HG03521 (cell line): ENCODE measurements around the gene ATP5F1D.
"Not testable (repeated sequence)": the region's sequence is repeated elsewhere in the genome, so short reads cannot be mapped to it uniquely, and the experiment has no call there.

Source experiments
- ATAC-seq: cut with Tn5 transposase; IDR thresholded peaks from one replicate; pipeline ENCODE4 v1.9.1; 2021; ENCODE audit warnings: mild to moderate bottlenecking, moderate library complexity; ENCODE audit not compliant: unreplicated experiment

ATP5F1D gene

DNA sequence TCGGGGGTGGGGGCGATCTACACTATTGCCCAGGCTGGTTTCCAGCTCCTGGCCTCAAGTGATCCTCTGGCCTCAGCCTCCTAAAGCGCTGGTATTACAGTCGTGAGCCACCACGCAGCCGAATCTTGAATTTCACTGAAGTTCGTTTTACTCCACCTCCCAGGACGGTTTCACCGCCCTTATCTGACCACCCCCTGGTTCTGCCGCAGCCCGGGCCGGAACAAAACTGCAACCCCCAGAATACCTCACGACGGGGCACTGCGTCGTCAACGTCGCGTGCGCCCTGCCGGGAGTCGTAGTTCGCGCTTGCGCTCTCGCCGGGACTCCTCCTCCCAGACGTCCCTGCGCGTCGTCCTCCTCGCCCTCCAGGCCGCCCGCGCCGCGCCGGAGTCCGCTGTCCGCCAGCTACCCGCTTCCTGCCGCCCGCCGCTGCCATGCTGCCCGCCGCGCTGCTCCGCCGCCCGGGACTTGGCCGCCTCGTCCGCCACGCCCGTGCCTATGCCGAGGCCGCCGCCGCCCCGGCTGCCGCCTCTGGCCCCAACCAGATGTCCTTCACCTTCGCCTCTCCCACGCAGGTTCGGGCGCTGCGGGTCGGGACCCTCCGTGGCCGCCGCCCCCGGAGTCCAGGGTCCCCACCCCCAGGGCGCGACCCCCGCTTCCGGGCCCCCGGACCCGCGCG is at the start of gene ATP5F1D:
Gene ATP5F1D (plus strand): TSS at position 335 of the 679 bp plus-strand sequence. CDS start 100 bp downstream, at position 435.
- peak; percentile 57 for ATAC-seq

DNA sequence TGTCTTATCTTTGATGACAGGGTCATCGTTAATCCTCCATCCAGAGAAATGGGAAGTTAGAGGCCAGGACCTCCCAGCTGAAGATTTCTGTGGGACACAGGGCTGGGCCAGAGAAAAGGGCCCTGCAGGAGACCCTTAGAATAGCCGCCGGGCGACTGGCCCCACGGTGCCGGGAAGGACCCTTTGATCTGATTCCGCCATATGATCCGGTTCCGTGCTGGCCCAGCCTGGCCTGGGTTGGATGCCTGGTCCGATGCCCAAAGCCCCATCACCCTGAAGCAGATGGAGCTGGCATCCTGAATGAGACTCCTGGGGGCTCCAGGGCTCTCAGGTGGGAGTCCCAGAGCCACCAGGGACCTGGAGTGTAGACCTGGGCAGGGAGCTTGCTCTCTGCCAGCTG is 42.0 kb upstream of the ATP5F1D start:
- ATAC-seq: no peak

DNA sequence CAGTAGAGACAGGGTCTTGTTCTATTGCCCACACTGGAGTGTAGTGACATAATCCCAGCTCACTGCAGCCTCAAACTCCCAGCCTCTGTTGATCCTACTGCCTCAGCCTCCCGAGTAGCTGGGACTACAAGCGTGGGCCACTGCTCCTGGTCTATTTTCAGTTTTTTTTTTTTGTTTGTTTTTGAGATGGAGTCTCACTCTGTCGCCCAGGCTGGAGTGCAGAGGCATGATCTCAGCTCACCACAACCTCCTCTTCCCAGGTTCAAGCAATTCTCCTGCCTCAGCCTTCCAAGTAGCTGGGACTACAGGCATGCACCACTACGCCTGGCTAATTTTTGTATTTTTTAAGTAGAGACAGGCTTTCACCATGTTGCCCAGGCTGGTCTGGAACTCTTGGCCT is 40.9 kb upstream of the ATP5F1D start:
- not testable (repeated sequence) for ATAC-seq

DNA sequence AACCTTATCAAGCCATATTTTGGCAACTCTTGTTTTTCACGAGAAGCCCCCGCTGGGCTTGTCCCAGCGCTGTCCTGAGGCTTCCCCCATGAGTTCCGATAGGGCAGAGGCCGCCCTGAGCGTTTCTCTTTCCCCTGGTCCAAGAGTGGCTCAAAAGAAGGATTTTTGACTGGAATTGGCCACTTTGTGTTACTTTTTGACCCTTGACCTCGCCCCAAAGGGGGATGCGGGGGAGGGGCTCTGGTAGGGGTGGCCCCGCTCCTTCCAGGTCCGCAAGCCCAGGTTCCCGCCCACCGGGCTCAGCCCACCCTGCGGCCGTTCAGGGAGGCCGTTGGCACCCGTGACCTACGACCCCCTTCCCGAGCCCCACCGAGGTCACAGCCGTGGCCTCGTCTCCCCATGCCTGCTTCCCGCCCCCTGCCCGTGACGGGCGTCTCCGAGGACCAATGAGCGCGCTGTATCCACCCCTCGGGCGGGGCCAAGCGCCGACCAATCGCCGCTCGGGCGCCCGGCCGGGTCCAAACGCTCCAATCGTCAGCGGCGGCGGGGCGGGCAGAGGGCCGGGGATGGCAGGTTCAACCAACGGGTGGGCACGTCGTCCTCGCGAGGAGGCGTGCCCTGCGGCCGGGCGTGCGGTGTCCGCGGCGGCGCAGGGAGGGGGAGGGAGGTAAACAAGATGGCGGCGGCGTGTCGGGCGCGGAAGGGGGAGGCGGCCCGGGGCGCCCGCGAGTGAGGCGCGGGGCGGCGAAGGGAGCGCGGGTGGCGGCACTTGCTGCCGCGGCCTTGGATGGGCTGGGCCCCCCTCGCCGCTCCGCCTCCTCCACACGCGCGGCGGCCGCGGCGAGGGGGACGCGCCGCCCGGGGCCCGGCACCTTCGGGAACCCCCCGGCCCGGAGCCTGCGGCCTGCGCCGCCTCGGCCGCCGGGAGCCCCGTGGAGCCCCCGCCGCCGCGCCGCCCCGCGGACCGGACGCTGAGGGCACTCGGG is 36.1 kb upstream of the ATP5F1D start, which contains the start of gene STK11:
Gene STK11 (plus strand): TSS at position 665 of the 986 bp plus-strand sequence. CDS start 1,136 bp downstream, outside the sequence.
- peak; percentile 91 for ATAC-seq

DNA sequence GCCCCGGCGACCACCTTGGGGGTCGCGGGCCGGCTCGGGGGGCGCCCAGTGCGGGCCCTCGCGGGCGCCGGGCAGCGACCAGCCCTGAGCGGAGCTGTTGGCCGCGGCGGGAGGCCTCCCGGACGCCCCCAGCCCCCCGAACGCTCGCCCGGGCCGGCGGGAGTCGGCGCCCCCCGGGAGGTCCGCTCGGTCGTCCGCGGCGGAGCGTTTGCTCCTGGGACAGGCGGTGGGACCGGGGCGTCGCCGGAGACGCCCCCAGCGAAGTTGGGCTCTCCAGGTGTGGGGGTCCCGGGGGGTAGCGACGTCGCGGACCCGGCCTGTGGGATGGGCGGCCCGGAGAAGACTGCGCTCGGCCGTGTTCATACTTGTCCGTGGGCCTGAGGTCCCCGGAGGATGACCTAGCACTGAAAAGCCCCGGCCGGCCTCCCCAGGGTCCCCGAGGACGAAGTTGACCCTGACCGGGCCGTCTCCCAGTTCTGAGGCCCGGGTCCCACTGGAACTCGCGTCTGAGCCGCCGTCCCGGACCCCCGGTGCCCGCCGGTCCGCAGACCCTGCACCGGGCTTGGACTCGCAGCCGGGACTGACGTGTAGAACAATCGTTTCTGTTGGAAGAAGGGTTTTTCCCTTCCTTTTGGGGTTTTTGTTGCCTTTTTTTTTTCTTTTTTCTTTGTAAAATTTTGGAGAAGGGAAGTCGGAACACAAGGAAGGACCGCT is 35.2 kb upstream of the ATP5F1D start:
- ATAC-seq: no peak

DNA sequence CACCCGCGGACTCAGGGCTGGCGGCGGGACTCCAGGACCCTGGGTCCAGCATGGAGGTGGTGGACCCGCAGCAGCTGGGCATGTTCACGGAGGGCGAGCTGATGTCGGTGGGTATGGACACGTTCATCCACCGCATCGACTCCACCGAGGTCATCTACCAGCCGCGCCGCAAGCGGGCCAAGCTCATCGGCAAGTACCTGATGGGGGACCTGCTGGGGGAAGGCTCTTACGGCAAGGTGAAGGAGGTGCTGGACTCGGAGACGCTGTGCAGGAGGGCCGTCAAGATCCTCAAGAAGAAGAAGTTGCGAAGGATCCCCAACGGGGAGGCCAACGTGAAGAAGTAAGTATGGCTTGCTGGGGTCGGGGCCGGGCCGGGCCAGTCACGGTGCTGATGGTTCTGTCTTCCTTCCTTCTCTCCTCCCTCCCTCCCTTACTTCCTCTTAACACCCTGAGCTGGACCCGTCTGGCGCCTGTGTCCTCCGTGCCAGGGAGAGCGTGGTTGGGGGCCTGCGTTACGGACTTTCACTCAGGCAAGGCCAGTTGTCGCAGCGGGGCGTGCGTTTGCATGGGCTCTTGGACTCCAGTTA is 34.6 kb upstream of the ATP5F1D start:
- no peak for ATAC-seq

DNA sequence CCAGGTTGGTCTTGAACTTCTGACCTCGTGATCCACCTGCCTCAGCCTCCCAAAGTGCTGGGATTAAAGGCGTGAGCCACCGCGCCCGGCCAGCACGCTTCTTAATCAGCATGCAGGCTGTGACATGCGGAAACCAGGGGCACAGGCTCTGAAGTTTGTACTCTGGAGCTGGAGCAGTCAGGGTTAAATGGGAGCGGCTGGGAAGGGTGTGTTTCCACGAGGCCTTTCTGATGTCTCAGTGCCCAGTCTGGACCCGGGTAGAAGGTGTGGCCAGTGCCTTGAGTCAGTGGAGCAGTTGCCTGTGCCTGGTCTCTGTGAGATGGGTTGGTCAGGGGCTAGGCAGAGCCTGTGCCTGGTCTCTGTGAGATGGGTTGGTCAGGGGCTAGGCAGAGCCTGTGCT is 32.7 kb upstream of the ATP5F1D start:
- not testable (repeated sequence) for ATAC-seq

DNA sequence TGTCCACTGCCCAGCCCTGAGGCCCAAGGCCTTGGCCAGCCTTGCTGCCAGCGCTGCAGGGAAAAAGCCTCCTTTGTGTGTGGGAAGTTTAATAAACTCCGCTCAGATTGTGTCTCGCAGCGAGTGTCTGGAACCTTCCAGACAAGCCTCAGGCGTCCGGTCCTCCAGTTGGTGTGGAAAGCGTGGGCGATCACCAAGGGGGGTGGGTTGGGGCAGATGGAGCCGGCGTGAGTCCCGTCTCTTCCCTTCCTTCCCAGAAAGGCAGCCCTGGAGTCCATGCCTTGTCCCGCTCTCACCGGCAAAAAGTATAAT is 31.4 kb upstream of the ATP5F1D start:
- ATAC-seq: no peak

DNA sequence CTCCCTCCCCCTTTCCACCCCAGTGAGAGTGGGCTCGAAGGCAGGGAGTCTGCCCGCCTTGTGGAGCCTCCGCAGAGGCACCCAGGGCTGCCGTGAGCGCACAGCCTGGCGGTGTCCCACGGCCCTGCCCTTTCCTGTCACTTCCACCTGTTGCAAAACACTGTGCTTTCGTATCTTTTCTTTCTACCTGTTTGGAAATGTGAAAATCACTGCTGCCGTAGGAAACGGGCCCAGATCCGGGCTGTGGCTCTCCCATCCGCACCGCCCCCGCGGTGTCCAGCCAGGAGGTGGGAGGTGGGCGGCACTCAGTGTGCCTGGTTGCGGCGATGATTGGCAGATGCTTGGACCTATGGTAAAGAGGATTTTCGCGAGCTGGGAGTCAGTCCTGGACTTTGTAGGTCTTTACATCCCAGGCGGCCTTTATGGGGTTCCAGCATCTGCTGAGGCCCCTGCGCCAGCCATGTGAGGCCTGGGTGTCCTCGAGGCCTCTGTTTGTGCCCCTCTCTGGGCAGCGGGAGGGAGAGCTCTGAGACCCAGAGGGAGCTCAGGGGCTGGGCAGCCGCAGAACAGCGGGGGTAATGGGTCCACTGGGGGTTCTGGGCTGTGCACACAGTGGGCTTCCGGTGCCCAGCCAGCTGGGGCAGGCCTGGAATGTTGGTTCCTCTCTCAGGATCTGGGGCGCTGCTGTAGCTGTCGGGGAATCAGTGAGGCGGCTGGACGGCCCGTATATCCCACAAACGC is 29.9 kb upstream of the ATP5F1D start:
- ATAC-seq: no peak

DNA sequence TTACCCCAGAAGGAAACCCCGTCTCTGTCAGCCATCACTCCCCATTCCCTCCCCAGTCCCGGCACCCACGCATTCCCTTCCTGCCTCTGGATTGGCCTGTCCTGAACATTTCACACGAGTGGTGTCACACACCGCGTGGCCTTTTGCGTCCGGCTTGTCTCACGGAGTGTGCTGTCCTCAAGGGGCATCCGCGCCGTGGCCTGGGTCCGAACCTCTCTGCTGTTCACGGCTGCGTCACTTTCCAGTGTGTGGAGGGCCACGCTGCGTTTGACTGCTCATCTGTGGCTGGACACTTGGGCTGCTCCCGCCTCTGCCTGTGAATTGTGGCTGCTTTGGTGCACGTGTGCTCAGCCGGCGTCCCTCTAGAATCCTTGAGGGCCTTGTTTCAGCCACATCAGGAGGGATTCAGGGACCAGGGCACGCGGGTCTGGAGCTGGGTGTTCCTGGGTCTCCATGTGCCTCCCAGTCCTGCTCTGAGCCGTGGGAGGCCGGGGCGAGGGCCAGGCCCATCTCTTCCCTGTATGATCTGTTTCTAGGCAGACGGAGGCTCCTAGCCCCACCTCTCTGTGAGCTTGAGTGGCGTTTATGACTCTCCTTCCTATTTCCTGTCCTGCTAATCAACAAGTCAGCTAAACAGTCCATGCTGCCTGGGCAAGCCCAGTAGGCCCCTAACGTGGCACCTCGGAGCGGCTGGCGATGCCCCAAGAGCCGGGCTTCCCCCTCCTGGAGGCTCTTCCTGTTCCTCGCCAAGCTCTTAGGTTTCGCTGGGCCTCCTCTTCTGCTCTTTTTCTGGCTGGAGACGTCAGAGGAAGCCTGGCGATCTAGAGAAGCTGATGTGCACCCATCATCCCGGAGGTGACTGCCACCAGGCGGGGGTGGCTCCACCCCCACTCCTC is 27.9 kb upstream of the ATP5F1D start:
- ATAC-seq: no peak

DNA sequence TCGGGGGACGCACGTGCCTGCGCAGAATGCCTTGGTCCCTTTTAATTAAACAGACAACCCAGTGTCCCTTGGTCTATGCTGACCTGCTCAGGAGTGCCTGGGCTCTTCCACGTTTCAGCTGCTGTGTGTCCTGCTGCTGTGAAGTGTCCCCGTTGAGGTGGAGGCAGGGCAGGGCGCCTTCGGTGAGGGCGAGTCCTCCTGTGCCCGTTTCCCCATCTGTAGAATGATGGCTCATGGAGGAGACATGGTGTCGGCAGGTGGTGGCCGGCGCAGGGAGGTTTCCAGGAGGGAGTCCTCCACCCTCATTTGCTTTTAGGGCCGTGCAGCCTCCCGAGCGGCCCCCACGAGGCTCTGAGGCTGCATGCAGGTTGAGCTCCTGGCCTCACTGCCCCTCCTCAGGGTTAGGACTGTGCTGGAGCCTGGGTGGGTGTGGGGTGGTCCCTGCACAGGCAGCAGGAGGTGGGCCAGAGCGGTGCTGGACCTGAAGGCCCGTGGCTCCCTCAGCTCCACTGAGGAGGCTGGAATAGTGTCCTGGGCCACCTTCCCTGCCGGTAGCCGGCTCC is 27.2 kb upstream of the ATP5F1D start:
- ATAC-seq: no peak

DNA sequence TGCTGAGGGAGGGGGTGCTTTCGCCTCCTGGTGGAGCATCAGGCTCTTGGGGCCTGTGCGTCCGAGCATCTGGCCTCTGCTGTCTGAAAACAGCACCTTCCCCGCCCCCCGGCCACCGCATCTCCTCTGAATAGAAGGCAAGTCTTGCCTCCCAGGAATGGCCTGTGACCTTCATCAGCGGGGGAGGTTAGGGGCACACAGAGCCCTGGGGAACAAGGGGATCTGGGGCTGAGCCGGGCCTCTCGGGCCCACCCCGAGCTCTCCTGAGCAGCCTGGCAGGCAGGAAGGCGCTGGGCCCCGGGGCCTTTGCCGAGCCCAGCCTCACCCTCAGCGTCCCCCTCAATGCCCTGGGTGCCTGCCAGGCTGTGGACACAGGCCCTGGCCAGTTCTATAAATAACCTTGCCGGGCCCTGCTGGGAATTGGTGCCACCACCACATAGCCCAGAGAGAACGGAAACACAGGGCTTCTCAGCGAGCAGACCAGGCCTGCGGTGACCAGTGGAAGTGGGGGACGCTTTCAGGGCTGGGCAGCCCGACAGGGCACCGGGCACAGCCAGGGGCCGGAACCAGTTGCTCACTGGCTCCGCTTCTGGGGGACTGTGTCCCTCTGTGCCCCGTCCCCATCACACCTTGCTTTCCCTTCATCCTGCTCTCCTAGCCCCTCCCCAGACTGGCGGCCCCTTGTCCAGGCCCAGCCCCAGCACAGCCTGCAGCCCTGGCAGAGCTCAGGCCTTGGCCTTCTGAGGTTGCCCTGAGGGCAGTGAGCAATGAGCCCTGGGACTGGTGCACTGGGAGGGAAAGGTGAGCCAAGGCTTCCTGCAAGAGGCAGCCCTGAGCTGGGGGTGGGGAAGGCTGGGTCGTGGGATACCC is 26.5 kb upstream of the ATP5F1D start:
- ATAC-seq: no peak

DNA sequence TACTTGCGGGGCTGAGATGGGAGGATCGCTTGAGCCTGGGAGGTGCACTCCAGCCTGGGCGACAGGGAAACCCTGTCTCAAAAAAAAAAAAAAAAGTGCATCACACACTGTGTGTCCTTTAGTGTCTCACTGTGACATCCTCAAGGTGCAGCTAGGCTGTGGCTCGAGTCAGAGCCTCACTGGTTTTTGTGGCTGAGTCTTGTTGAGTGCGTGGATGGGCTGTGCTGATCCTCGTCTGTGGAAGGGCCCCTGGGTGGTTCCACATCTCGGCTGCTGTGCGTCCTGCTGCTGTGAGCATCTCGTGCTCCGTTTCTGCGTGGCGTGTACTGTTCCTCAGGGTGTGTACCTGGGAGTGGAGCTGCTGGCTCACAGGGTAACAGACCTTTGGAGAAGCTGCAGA is 24.8 kb upstream of the ATP5F1D start:
- ATAC-seq: no peak

DNA sequence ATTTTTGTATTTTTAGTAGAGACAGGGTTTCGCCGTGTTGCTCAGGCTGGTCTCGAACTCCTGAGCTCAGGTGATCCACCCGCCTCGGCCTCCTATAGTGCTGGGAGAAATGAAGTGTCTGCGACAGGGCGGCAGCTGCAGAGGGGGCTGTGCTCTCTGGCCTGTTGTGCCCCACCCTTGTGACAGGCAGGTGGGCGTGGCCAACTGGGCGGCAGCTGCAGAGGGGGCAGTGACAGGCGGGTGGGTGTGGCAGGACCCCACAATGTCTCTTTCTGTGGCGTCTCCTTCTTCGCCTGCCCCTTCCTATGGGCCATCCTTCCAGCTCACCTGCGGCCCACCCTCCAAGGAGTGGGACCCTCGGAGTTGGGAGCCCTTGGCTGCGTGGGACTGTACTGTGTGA is 24.2 kb upstream of the ATP5F1D start:
- ATAC-seq: no peak

DNA sequence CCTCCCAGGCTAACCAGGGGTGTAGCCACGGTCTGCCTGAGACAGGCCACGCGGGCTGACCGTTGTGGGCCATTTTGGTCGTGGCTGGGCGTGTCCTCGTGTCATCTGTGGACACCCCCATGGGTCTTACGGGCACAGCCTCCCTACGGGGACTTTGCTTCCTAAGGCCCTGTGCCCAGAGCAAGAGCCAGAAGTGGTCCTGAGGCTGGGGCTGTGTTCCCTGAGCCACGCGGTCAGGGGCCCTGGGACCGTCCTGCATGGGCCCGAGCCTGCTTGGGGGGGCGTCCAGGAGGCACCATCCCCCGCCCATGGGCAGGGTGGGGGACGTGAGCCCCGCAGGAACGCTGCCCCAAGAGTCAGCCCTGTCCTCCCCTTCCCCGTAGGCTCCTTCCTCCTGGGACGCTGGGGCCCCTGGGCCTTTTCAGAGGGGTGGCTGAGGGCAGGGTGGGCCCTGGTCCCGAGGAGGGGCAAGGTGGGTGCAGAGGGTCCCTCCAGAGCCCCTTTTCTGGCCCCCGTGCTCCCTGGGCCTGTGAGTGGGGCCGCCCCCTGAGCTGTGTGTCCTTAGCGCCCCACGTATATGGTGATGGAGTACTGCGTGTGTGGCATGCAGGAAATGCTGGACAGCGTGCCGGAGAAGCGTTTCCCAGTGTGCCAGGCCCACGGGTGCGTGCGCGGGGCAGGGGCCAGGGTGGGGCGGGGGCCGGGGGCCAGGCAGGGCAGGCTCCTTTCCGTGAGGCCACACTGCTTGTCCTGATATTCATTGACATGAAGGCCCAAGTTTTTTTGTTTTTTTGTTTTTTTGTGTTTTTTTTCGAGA is 22.6 kb upstream of the ATP5F1D start:
- no peak for ATAC-seq

DNA sequence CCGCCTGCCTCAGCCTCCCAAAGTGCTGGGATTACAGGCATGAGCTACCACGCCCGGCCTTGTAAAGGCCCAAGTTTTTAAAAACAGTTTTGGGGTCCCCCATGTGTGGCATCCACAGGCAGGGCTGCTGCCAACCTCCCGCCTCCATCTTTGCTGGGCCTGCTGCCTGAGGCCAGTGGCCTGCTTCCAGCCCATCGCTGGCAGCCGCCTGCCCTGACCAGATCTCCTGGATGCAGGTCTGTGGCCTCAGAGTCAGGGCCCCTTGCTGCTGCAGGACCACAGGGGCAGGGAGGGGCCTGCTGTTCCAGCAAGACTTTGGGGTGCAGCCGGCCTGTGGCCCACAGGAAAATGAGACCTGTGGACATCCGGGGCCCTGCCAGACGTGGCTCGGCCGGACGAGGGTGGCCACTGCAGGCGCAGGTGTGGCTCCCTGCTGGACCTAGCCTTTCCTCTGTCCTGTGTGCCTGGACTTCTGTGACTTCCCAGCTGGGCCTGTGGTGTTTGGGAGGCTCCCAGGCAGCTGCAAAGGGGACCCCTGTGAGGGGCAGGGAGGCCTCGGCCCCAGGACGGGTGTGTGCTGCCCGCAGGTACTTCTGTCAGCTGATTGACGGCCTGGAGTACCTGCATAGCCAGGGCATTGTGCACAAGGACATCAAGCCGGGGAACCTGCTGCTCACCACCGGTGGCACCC is 21.6 kb upstream of the ATP5F1D start:
- ATAC-seq: no peak
